Measurements from ENCODE around the gene ATP6V0C. TPM values are rescaled to one million over a fixed set of nuclear protein-coding genes. Genes with fewer than 3 reads are reported as not detected.

The ATP6V0C gene
- total and polyA plus RNA-seq, 2 of the 13 experiments (the other 11 are each of a cell fraction or from before 2014, with no cell fraction given) = 10.4 to 20.1 TPM

GRCh38 chr16:2489581-2489980 is 24.2 kb upstream of the ATP6V0C start:
- WGBS (ENCODE audit: low lambda C conversion rate) = 95% methylated on average over 10 of the region's 16 CpGs
- ChIA-PET POLR2A (interaction anchor here (1.5 kb wide), 1 partner anchor 24 kb away, joined by 3 read pairs; the partner anchor contains the start of gene ATP6V0C), CTCF (ENCODE audit: low intra/inter-chr PET ratio, low total read pairs) (no interaction called here)
- Histone ChIP-seq H3K4me2 (ENCODE audit: low read depth, low read length) (no peak overlapping the region), H3K36me3 (replicated peaks in 1 of 2; ENCODE audit: control insufficient read depth in 1 of 2, insufficient read depth in 2 of 2, low read length in 2 of 2) (peaks cover 0 to 2% of the 10 kb centered on the region in 2 experiments; a peak in 1 of 5 replicates), H3K4me3 (replicated peaks in 1 of 3; ENCODE audit: insufficient read depth in 1 of 3, low read depth in 2 of 3, low read length in 3 of 3) (no peak overlapping the region), H3K9ac (ENCODE audit: insufficient read depth, low read depth, low read length) (no peak overlapping the region), H3K9me3 (ENCODE audit: low read length) (no peaks in the 10 kb centered on the region), H2AFZ (ENCODE audit: low read length) (no peak overlapping the region), H3K4me1 (ENCODE audit: insufficient read depth, low read length) (peaks cover 40% of the 10 kb centered on the region), H3K79me2 (ENCODE audit: insufficient read depth, low read length) (peaks cover 23% of the 10 kb centered on the region), H4K20me1 (ENCODE audit: insufficient read depth, low read length) (peaks cover 26% of the 10 kb centered on the region), H3K27ac (ENCODE audit: extremely low read length, insufficient read depth, low read length) (no peak overlapping the region), H3K27me3 (ENCODE audit: control insufficient read depth in 1 of 2, insufficient read depth in 2 of 2, low read length in 2 of 2) (no peaks in the 10 kb centered on the region)
- DNase-seq (ENCODE audit: low spot score) (no peak), ATAC-seq (no peak), FAIRE-seq (no peak)
- no TSS peak for BruUV-seq (replicated peaks)
- intact Hi-C loops (cut with micrococcal nuclease; ENCODE audit: unreplicated experiment) (no loop called here), in situ Hi-C loops (cut with HindIII; ENCODE audit: extremely low pct_ligation_motif_present, low pct_unique_long_range_greater_than_20kb) (no loop called here)
- TF ChIP-seq SALL2 (CRISPR knock-in tag; IDR thresholded peaks at IDR 0.05) (no peak), ZNF614 (CRISPR knock-in tag; IDR thresholded peaks at IDR 0.05; ENCODE audit: borderline replicate concordance) (no peak), ZMAT5 (CRISPR knock-in tag; IDR thresholded peaks at IDR 0.05; ENCODE audit: borderline replicate concordance, low read depth) (no peak), TEAD2 (CRISPR knock-in tag; IDR thresholded peaks at IDR 0.05) (no peak), ATF7 (IDR thresholded peaks at IDR 0.05) (no peak), ATF7 (CRISPR knock-in tag; IDR thresholded peaks at IDR 0.05) (no peak)

- H3K79me2 ChIP-seq (ENCODE audit: insufficient read depth, low read length) = peaks cover 23% of the 10 kb centered on the region
- no peak overlapping the region for H2AFZ ChIP-seq (ENCODE audit: low read length)
- intact Hi-C loops (cut with micrococcal nuclease; ENCODE audit: unreplicated experiment) = no loop called here
- peak overlapping the region; percentile 7; the same call in 1 of the 2 replicates for H3K9ac ChIP-seq (ENCODE audit: insufficient read depth, low read depth, low read length)
- ChIA-PET POLR2A (no interaction called here), CTCF (ENCODE audit: low intra/inter-chr PET ratio, low total read pairs) (no interaction called here)
- ATAC-seq (peak; percentile 26; the same call in 2 of the 3 replicates), DNase-seq (ENCODE audit: low spot score) (no peak), FAIRE-seq (no peak)
- in situ Hi-C loops (cut with HindIII; ENCODE audit: extremely low pct_ligation_motif_present, low pct_unique_long_range_greater_than_20kb) = no loop called here
- H4K20me1 ChIP-seq (ENCODE audit: insufficient read depth, low read length) = peaks cover 22% of the 10 kb centered on the region
- peaks cover 32% of the 10 kb centered on the region for H3K4me1 ChIP-seq (ENCODE audit: insufficient read depth, low read length)
- no peaks in the 10 kb centered on the region for H3K9me3 ChIP-seq (ENCODE audit: low read length)
- H3K27ac ChIP-seq (ENCODE audit: extremely low read length, insufficient read depth, low read length) = peak overlapping the region; percentile 38
- peaks cover 0 to 2% of the 10 kb centered on the region in 2 experiments; a peak in 1 of 5 replicates for H3K36me3 ChIP-seq (replicated peaks in 1 of 2; ENCODE audit: control insufficient read depth in 1 of 2, insufficient read depth in 2 of 2, low read length in 2 of 2)
- no peak overlapping the region; a peak in 1 of 6 replicates for H3K4me3 ChIP-seq (replicated peaks in 1 of 3; ENCODE audit: insufficient read depth in 1 of 3, low read depth in 2 of 3, low read length in 3 of 3)
- no TSS peak for BruUV-seq (replicated peaks)
- H3K4me2 ChIP-seq (ENCODE audit: low read depth, low read length) = peak overlapping the region; percentile 26; the same call in 1 of the 2 replicates
- H3K27me3 ChIP-seq (ENCODE audit: control insufficient read depth in 1 of 2, insufficient read depth in 2 of 2, low read length in 2 of 2) = no peaks in the 10 kb centered on the region
- WGBS (ENCODE audit: low lambda C conversion rate) = 79% methylated on average over 19 of the region's 23 CpGs
- 0 out of 2 replicates have a peak, but pooled peaks have one; percentile 43 for TF ChIP-seq ZBTB38 (CRISPR knock-in tag; IDR thresholded peaks at IDR 0.05)
- TF ChIP-seq XRCC5 (optimal IDR thresholded peaks at IDR 0.05; ENCODE audit: low read length) = peak; percentile 57
- TF ChIP-seq HNRNPLL (IDR thresholded peaks at IDR 0.05; ENCODE audit: low read depth, low read length, poor library complexity, severe bottlenecking) = peak; percentile 41
- TF ChIP-seq ZNF687 (CRISPR knock-in tag; IDR thresholded peaks at IDR 0.05) = peak; percentile 19; the same call in 1 of the 2 replicates
- peak; percentile 49; the same call in 1 of the 2 replicates for TF ChIP-seq HNRNPL (IDR thresholded peaks at IDR 0.05; ENCODE audit: low read depth, low read length)
- TF ChIP-seq ZNF576 (CRISPR knock-in tag; IDR thresholded peaks at IDR 0.05) = no peak
These were observed 23.3 kb upstream of the ATP6V0C start for GRCh38 chr16:2490190-2491105.
